GM18861 (cell line): ENCODE results near the gene ZNF2.

Source experiments
- ATAC-seq: cut with Tn5 transposase; IDR thresholded peaks from one replicate; pipeline ENCODE4 v1.9.1; 2021; ENCODE audit not compliant: unreplicated experiment

ZNF2 gene

DNA sequence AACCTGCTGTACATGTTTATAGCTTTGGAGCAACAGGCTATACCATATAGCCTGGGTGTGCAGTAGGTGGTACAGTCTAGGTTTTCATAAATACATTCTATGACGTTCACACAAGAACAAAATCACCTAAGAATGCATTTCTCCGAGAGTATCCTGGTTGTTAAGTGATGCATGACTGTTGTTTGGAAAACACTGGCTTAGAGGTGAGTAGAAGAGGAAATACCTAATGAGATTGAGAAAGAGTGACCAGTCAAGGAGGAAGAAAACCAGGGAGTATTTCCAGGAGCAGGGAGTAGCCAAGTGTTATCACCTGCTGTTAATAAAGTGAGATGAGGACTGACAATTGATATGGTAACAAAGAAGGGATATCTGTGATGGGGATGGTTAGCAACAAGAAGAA lies 38.8 kb downstream of the ZNF2 start:
- no peak for ATAC-seq

DNA sequence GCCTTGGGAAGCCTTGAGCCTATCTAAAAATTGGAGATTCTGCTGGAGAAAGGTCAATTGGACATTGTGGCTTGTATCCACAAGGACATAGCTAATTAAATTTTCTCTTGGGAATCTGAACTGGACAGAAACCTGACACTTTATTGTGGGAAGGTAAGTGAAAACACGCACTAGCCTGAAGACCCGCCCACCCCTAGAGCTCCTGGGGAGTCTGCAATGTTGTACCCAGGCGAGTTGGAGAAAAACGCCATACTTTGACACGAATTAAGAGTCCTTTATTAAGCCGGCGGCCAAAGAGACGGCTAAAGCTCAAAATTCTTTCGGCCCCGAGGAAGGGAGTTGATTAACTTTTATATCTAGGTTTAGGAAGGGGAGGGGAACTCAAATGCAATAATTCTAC lies 40.5 kb downstream of the ZNF2 start:
- ATAC-seq = no peak

DNA sequence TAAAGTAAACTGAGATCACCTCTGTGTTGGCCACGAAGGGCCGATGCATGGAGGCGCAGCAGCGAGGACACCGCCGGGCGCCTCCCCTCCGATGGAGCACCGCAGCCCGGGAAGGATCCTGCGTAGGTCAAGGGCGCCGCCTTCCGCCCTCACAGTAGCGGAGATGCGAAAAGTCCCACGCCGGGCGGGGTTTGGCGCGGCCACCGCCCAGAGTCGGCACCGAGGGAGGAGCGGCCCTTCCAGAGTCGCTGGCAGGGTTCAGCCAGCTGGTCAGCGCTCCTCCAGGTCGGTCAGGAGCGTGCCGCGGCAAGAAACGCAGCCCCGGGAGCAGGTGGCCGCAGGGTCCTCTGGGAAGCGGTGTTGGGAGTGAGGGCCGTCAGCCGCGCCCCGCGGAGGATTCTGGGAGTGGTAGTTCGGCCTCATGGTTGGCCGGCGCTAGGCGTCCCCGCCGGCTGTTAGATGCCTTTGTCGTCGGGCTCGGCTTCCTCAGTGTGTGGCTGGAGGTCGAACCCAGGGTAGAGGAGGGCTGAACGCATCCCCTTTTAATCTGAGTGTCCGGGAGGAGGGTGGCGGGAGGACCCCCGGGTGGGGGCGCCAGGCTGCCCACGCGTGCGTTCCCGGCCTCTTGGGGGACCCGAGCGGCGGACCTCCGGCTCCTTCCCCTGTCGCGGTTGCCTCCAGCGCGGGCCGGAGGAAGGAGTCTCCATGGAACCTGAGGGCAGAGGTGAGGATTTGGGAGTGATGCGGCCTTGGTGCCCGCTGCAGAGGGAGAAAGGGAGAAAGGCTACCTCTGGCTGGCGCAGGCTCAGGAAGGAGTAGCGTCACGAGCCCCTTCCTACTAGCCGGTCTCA lies 41.7 kb downstream of the ZNF2 start, which contains the start of gene ZNF892:
TSS of gene ZNF892 (plus strand) at position 411 of the 851 bp plus-strand sequence. CDS start at position 706, 295 bp downstream.
- peak; percentile 94 for ATAC-seq

DNA sequence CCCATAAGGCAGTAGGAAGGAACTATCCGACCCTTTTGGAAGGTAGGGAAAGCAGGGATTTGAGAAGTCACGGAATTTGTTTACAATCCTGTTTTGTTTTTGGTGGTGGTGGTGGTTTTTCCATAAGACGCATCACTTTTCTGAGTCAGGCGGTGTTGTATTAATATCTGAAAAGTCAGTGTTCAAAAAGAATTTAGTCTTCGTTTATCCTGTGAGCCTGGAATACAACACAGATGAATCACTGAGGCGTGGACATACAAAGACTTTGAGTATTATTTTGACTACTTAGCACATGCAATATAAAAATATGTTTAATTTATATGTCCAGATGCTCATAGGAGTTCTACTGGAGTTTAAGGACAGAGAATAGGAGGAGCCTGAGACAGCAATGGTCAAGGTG lies 42.5 kb downstream of the ZNF2 start:
- no peak for ATAC-seq

DNA sequence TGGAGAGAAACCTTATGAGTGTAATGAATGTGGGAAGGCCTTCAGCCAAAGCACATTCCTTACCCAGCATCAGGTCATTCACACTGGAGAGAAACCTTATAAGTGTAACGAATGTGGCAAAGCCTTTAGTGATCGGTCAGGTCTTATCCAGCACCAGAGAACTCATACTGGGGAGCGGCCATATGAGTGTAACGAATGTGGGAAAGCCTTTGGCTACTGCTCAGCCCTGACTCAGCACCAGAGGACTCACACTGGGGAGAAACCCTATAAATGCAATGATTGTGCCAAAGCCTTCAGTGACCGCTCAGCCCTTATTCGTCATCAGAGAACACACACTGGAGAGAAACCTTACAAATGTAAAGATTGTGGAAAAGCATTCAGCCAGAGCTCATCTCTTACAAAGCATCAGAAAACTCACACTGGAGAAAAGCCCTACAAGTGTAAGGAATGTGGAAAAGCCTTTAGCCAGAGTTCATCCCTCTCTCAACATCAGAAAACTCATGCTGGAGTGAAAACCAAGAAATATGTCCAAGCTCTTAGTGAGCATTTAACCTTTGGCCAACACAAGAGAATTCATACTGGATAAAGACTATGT lies 49.5 kb downstream of the ZNF2 start:
- ATAC-seq = no peak

DNA sequence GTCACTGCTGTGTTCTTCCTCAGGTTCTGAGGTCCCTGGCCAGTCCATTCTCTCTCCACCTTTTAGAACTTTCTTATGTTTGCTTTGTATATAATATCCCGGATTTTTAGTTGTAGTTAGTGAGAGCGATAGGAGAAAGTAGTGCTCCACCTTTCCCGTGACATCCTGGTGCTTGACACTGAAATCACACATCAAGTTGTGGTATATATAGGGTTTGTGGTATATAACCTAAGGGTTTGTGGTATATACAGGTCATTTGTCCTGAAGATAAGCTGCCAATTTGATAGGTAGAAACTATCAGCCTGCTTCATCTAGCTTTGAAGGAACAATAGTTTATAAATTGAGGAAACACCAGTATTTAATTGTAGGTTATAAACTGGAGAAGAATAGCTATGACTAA lies 54.8 kb downstream of the ZNF2 start:
- ATAC-seq = no peak

DNA sequence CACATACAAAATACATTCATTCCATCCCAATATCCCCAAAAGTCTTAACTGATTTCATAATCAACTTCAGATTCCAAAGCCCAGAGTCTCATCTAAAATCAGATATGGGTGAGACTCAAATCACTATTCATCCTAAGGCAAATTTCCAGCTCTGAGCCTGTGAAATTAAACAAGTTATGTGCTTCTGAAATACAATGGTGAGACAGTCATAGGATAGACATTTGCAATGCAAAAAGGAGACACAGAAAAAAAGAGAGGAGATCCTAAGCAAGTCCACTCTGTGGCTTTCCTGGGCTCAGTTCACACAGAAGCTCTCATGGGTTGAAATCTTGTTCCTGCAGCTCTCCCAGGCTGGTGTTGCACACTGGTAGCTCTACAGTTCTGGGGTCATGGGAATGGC lies 60.0 kb downstream of the ZNF2 start:
- ATAC-seq = no peak

DNA sequence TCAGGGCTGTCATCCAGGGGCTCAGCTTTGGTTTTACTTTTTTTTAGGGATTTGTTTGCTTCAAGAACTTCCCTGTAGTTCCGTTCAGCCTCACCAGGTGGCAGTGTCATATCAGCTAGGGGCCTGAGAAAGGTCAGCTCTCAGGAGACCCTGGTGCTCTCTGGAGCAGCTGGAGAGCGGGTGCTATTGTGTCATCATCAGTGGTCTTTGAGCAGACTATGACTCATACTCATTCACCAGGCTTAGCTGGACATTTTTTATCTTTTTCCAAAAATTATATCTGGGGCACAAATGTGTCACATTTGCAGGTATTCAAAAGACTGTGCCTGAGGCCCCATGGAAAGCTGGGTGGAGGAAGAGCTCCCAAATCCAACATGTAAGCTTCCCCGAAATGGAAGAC lies 66.1 kb downstream of the ZNF2 start:
- no peak for ATAC-seq

DNA sequence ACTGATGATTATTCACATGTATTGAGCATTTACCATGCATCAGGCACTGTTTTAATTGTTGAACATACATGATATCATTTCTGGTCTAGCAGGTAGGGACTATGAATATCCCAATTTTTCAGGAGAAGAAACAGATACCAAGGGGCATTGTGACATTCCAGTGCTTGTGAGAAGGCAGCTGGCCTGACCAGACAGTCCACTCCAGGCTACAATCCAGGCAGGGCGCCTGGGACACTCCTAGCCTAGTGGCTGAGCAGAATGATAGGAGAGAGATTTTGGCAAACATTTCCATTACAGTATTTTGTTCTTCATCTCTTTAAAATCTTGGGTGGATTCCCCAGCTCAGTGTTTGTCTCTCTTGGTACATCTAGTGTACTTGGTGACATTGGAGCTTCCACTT lies 66.6 kb downstream of the ZNF2 start:
- no peak for ATAC-seq
